A673 (cell line): ENCODE data around the gene TMEM221.

Experiments
- CTCF ChIP-seq: fragments of 300-800, 200-600 bp; sonication (generic); conservative IDR thresholded peaks from 2 replicates; pipeline ENCODE4 v1.5.1; 2017; ENCODE audit warnings: low read depth, mild to moderate bottlenecking, antibody characterized with exemption, low read length, moderate library complexity, mixed read lengths
- EZH2 ChIP-seq: fragments of 200-600 bp; sonication (generic); IDR thresholded peaks from 2 replicates; pipeline ENCODE4 v1.6.1; 2017; ENCODE audit warnings: borderline replicate concordance, low read depth, mild to moderate bottlenecking, mixed read lengths, antibody characterized with exemption, low read length; ENCODE audit not compliant: poor library complexity, severe bottlenecking

- no peak; the same call in 1 of the 2 replicates for TF ChIP-seq CTCF
- no peak for TF ChIP-seq EZH2
These were observed 56.9 kb downstream of the TMEM221 start for GRCh38 chr19:17391371-17392151.
